PC-3 (cell line): ENCODE data around the gene CUTC.

Source experiments
- CTCF ChIP-seq: fragments of 300-600 bp; sonication (generic); conservative IDR thresholded peaks from 2 replicates; pipeline ENCODE4 v1.5.1; 2017; ENCODE audit warnings: antibody characterized with exemption, low read depth, mild to moderate bottlenecking, low read length
- EZH2 ChIP-seq: fragments of 300-600 bp; sonication (generic); IDR thresholded peaks from one replicate; pipeline ENCODE4 v1.6.1; 2017; ENCODE audit warnings: antibody characterized with exemption, mild to moderate bottlenecking, low read length; ENCODE audit not compliant: unreplicated experiment

DNA sequence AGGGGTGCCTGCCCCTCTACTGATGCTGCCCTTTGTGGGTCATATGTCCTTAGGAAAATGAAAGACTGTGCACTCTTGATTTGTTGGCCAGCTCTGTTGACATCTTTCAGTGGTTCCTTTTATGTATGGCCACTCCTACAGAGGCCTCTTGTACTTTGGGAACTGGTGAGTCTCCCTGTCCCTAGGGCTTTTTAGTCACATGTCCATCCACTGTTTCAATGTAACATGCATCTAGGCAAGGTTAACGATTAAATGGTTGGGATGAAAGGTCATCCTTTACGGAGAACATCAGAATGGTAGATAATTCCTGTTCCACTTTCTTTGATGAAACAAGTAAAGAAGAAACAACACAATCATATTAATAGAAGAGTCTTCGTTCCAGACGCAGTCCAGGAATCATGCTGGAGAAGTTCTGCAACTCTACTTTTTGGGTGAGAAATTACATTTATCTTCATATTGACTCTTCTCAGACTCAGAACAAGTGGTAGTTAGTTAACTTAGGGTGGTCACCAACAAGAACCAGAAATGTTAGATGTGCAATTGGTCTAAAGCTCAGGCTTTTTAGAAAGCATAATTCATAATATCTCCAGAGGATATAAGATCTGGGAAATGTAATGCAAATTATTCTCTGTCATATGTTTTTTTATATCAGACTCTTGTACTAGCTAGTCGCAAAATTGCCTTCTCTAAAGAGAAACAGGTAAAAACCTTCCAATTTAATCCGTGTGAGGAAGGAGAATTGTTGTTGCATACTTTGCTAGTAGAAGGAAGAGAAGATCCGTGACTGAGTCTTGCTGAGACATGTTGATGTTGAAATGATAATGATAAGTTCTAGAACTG, 50.6 kb downstream of the CUTC start, which contains the start of gene ABCC2:
- TF ChIP-seq CTCF (no peak), EZH2 (no peak)
